NCI-H2081 (cell line): ENCODE measurements around the gene GNAZ.

ENCODE experiments used
- DNase-seq, 2 experiments: peaks; one replicate each; lab custom pipeline; 2025; lab: John Stamatoyannopoulos, UW

The GNAZ gene

GRCh38 chr22:23077627-23078461 lies 7.5 kb downstream of the GNAZ start:
- no peak for DNase-seq

GRCh38 chr22:23078462-23078787 lies 8.1 kb downstream of the GNAZ start:
- no peak for DNase-seq

- DNase-seq, result no peak
Observed at GRCh38 chr22:23079240-23079768, 9.0 kb downstream of the GNAZ start.

- no peak for DNase-seq
Observed at GRCh38 chr22:23079814-23080521, 9.6 kb downstream of the GNAZ start.

DNA sequence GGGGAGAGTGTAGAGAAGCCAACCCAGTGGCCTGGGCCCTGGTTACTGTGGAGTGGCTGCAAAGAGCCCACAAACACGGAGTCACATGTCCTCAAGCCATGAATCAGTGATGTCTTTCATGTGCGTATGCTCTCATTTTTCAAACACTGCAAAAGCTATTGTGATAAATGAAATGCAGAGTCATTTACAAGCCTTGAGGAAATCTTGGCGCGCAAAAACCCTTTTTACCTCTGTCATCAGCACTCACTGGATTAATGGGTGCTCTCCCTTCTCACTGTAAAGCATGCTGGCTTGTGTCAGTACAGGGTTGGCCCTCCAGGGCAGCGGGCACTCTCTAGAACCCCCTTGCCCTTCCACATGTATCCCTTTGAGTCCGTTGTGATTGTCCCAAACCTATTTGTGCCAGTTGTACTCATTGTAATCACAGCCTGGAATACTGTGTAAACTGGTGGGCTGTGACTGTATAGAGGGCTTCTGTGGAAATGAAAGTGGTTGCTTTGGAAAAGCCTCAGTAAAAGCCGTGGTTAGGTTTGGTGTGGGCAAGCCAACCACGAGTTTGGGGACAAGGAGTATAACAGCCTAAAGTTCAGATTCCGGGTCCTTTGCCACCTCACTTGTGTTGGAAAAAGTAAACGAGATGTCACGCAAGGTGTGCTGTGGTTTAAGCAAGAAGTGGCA lies 10.4 kb downstream of the GNAZ start:
- DNase-seq, result no peak

DNA sequence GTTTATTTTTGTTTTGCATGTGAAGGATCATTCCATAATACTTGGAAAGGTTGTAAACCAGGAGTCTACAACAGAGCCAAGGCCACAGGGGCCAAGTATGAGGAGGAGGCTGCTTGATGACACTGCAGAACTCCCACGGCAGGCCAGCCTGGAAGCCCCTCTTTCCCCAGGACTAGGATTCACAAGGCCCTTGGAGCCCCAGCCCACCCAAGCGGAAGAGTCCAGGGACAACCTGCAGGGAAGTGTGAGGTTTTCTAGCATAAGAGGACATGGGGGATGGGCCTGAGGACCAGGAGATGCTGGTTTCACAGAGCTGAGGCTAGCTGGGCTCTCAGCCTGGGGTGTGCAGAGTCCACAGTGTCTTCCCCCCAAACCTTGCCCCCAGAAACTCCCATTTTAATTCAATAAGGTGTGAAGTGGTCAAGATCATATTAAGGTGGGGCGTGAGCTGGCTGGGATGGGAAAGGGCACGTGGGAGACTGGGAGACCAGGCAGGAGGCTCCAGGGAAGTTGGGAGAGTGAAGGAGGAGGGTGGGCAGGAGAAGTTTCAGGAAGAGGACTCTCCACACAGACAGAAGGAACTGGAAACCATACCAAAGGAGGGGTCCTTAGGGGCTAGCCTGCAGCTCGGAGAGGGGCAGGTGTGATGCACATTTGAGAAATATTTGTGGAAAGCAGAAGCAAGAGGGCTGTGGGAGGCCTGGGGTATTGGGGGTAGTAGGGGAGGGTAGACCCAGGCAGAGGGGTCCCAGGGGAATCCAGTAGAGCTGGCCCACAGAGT lies 12.4 kb downstream of the GNAZ start:
- DNase-seq, result no peak

DNA sequence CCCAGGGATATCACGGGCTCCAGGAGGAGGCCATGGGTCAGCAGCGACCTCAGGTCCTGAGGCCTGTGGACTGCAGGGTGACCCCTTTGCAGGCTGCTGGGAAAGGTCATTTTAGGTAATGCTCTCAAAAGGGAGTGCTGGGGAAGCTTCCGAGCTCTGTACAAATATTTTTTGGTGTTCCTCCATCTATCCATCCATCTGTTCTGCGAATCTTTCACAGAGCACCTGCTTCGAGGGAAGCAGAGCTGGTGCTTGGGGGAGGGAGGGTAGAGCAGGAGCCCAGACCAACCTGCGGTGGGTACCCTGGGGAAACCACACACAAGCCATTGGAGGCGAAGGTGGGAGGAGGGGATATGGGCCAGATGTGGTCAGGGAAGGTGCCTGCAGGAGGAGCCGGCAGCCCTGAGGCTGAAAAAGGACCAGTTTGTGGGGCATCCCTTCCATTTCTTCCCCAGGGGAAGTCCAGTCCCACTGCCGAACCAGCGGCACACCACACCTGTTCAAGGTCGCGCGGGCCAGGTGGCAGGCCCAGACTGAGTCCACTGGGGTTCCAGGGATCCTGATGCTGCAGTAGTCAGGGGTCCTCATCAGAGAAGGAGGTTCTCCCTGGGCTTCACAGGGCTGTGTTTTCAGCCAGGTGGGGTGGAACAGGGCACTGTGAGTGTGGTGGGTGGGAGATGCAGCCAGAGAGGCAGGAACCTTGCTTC lies 13.1 kb downstream of the GNAZ start:
- no peak for DNase-seq

DNA sequence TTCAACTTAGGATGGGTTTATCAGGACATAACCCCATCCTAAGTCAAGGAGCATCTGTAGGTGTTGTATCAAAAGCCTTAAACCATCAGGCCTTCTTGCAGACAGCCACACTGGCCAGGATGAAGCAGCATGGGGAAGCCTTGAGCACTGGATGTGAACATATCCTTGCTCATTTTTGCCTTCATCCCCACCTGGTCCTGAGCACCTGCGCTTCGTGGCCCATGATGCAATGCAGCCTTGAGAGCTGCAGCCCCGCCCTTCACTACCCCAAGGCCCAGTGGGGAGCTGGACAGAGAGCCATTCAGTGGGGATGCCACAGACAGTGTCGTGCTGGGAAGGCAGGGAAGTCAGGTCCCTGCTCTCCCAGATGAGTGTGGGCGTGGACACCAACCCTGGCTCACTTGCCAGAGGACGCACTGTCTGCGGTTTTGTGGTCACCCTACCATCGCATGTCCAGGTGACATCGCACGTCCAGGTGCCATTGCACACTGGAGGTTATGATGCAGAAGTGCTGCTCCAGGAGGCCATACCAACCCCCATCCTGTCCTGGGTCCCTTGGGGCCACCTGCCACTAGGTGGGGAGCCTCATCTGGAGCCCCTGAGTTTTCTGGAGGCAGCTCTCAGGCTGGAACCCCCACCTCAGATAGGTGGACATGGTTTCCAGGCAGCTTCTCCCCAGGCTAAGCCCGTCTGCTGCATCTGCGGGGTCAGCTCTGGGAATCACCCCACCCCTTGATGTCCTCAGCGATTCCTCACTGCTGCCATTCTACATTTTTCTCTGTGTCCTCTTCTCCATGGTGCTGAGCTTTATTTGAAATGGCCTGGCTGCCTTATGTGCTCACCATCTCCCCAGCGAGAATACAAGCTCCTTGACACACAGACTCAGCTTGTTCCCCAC lies 14.4 kb downstream of the GNAZ start:
- no peak for DNase-seq

GRCh38 chr22:23085351-23085671 lies 15.0 kb downstream of the GNAZ start:
- DNase-seq, result no peak

DNA sequence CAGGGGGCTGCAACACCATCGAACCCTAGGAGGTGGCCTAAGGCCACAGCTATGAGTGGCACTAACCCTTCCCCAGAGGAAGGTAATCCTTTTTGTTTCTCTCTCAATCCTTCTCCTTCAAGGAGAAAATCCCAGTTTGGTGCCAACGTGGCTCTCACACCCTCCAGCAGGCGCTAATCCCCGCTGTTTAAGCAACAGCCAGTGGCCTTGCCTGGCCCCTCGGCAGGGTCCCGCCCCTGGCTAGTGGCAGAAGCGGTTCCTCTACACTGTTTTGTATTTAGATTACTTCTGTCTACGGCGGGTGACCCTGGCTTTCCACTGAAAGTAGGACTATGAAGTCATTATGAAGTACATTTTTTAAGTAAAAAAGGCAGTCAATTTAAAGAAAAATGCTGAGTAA lies 15.5 kb downstream of the GNAZ start:
- DNase-seq, result no peak

DNA sequence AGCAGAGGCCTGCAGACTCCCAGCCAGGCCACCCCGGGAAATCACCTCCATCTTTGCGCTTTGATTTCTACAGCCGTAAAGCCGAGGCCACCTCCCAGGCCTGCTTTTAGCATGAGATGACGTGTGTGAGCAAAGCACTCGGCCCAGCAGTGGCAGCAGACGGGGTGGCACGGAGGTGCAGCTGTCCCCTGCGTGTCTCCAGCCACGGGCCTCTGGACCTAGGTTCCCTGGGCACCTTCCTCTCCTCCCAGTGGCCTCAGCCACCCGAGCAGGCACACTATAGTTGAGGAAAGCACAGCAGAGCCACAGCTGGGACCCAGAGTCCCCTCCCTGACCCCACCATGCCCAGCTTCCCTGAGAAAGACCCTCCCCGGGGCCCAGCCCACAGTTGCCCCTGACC lies 15.9 kb downstream of the GNAZ start:
- DNase-seq, result no peak

DNA sequence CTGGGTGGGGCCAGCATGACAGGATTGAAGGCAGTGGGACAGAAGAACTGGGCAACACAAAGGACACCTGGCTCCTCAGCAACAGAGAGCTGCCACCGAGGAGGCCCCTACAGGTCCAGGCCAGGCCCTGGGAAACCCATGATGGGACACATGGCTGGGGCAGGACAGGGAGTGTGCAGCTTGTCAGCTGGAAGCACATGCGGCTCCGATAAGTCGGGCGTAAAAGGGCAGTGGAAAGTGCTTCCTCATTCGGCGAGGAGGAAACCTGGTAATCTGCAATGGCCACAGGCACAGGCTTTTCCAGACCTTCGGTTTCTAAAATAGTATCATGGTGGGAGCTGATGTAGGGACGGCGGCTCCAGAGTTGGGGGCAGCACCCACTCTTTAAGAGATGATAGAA lies 16.5 kb downstream of the GNAZ start:
- no peak for DNase-seq

GRCh38 chr22:23088199-23088604 lies 17.9 kb downstream of the GNAZ start:
- DNase-seq, result no peak

DNA sequence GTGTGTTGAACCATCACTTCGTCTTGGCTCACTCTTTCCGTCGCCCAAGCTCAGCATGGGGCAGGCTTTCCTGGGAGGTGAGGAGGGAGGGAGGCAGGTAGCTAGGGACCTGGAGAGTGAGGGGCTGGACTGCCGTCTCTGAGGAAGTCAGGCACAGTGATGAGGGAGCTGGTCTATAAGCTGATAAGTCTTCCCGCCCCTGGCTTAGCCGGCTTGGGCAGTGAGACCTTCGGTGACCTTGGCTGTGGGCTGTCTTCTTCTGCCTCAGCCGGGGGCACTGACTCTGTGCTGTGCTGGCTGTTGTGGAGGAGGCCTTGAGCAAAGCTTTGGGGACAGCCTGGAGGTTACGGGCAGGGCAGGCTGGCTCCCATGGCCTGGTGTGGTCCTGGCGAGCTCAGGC lies 18.7 kb downstream of the GNAZ start:
- DNase-seq, result no peak

DNA sequence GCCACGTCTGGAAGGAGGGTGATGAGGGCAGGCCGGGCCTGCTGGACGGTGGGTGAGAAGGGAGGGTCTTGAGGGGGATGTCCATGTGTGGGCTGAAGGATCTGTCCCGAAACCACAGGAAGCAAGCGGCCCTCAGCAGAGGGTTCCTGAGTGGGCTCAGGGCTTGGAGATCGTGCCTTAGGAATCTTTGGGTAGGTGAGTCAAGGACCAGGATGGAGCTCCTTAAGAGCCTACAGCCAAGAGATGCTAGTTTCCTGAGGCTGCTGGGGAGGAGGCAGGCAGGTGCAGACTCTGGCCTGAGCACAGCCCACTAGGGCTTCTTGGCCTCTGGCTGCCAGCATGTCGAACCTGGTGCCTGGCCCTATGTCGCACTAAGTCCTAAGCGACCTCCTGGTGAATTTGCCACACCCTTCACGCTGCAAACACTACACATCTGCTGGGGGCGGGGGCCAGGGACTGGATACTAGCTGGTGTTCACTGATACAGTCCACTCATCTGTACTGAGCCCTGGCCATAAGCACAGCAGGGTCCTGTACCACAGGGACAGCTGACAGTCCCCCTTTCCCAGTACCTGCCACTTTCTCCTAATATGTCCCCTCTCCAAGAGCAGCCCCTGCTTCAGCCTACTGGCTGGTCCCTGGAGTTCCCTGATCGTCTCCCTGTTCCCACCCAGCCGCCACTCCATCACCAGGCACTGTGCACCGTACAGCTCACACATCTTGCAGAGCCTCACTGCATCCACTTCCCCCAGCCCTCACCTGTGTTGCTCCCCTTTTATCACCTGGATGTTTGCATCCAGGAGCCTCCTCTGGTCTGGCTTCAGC lies 19.5 kb downstream of the GNAZ start:
- DNase-seq, result no peak

DNA sequence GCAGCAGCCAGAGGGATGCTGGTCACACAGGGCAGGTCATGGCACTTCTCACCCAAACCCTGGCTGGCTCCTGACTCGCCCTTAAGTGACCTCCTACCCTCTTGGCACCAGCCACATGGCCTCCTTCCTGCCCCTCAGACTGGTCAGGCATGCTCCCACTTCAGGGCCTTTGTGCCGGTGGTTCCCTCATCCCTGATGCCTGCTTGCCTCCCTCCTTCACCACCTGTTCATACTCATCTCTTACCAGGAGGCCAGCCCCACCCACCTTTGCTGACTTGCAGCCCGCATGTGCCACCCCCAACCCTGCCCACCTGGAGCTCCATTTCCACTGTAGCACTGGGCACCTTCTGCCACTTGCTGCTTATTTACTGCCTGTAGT lies 20.1 kb downstream of the GNAZ start:
- no peak for DNase-seq

GRCh38 chr22:23091760-23092159 lies 21.4 kb downstream of the GNAZ start:
- DNase-seq, result no peak

DNA sequence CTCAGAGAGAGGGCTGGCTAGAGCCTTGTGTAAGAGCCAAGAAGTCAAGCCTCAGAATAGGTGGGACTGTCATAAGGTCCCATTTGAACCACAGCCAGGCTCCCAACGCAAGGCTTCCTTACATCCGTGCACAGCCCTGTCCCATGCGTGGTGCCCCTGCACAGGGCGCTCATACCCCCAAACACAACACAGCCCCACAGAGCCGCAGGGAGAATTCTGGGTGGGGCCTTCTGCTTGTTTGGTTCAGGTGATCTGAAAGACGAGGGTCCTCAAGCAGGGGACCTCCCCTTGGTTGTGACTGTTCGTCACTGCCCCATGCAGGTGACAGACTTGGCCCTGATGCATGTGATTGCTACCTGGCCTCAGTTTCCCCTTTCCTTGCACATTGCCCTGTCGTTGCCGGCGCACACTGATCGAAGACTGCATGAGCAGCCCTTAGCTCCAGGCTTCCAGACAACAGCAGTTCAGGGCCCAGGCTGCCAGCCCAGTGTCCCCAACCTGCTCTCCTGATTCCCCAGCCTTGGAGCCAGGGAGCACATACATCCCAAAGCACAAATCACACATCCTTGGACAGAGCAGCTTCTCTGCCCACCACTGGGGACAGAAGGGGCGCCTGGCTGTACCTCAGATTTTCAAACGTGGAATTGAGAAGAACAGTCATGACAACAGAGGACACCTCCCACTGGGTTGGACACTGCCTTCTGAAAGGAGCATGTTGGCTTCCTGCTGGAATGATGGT lies 22.1 kb downstream of the GNAZ start:
- DNase-seq, result no peak
